IPS-18a (cell line): ENCODE results near the gene C1S.
"Not testable (repeated sequence)": the region's sequence is repeated elsewhere in the genome, so short reads cannot be mapped to it uniquely, and the experiment has no call there.

Experiments used
- H3K27ac ChIP-seq: one replicate; pipeline ENCODE4 v1.5.1; 2013; ENCODE audit warnings: low read length
- H3K27me3 ChIP-seq: one replicate; pipeline ENCODE4 v1.6.1; 2013; ENCODE audit warnings: mild to moderate bottlenecking, low read length; ENCODE audit not compliant: control insufficient read depth, insufficient read depth
- H3K36me3 ChIP-seq: one replicate; pipeline ENCODE4 v1.6.1; 2013; ENCODE audit warnings: low read depth, low read length; ENCODE audit not compliant: control insufficient read depth
- H3K4me1 ChIP-seq: one replicate; pipeline ENCODE4 v1.6.1; 2013; ENCODE audit warnings: low read depth, low read length; ENCODE audit not compliant: control insufficient read depth
- H3K4me3 ChIP-seq: one replicate; pipeline ENCODE4 v1.5.1; 2013; ENCODE audit warnings: low read length
- H3K9ac ChIP-seq: one replicate; pipeline ENCODE4 v1.6.1; 2013; ENCODE audit warnings: mild to moderate bottlenecking, low read length, moderate library complexity
- H3K9me3 ChIP-seq: one replicate; pipeline ENCODE4 v1.6.1; 2013; ENCODE audit warnings: low read depth, low read length; ENCODE audit not compliant: control insufficient read depth

Gene C1S

GRCh38 chr12:7060353-7060954 lies at the start of gene C1S:
Gene C1S, plus strand, starts transcription at chr12:7060718. Its CDS starts 1,195 bp downstream, at chr12:7061913.
- no peaks in the 10 kb centered on the region for H3K9me3 ChIP-seq
- H3K27ac ChIP-seq, result no peak within 1 kb of the TSS
- no peaks in the 10 kb centered on the region for H3K27me3 ChIP-seq
- H3K36me3 ChIP-seq, result no peaks in the 10 kb centered on the region
- no peak within 1 kb of the TSS for H3K9ac ChIP-seq
- peaks cover 7% of the 10 kb centered on the region for H3K4me1 ChIP-seq
- no peak within 1 kb of the TSS for H3K4me3 ChIP-seq

DNA sequence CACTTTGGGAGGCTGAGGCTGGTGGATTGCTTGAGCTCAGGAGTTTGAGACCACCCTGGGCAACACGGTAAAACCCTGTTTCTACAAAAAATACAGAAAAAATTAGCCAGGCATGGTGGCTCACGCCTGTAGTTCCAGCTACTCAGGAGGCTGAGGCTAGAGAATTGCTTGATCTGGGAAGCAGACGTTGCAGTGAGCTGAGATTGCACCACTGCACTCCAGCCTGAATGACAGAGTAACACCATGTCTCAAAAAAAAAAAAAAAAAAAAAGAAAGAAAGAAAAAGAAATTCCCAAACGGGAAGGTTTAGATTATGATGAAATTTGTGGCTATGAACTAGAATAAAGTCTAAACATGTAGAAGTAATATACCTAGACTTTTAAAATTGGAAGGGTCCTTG lies 49.1 kb upstream of the C1S start:
- H3K27me3 ChIP-seq, H3K9me3 ChIP-seq, H3K36me3 ChIP-seq: not testable (repeated sequence)

DNA sequence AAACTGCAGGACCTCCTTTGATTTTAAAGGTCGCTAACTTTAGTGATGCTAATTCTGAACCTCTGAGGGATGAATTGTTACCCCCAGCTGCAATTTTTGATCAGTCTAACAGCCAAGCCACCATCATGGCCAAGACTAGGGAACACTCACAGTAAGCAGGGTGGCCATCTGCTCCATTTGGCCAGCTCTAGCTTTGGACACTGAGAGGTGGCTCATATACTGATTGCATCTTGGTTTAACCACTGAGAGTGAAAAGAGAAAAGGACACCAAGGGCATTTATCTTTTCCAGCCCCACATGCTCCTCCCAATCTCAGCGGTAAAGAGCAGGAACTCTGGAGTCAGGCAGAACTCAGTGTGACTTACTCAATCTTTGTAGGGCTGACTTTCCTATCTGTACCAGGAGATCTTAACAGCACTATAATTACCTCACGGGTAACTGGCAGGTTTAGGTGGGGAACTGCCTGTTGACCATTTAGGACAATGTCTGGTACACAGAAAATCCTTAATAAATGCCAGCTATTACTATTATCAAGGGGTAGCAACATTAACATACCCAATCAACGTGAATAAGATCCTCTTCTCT lies 48.4 kb upstream of the C1S start:
- Histone ChIP-seq H3K4me1 (peaks cover 2% of the 10 kb centered on the region), H3K27ac (no peak overlapping the region), H3K36me3 (peaks cover 2% of the 10 kb centered on the region), H3K9me3 (no peaks in the 10 kb centered on the region), H3K27me3 (no peaks in the 10 kb centered on the region), H3K4me3 (no peak overlapping the region), H3K9ac (no peak overlapping the region)

More for the DNA sequence above, 49.1 kb upstream of the C1S start:
- H3K27ac ChIP-seq, H3K4me3 ChIP-seq, H3K4me1 ChIP-seq, H3K9ac ChIP-seq: not testable (repeated sequence)

DNA sequence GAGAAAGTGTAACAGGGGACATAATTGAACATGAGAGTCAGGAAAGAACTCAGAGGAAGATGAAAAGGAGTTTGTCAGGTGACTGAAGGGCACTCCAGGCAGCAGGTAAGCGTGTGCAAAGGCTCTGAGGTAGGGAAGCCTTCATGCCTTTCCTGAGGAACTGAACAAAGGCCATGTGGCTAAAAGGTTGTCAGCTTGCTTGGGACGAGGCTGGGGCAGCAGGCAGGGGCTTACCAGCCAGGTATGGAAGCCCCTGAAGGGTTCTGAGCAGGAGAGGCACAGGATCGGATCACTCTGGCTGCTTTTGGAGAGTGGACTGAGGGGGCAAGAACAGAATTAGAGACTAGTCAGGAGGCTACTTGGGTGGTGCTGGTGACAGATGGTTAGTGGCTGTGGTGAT lies 47.4 kb upstream of the C1S start:
- H3K27ac ChIP-seq, result no peak overlapping the region
- no peak overlapping the region for H3K9ac ChIP-seq
- peaks cover 2% of the 10 kb centered on the region for H3K36me3 ChIP-seq
- H3K4me1 ChIP-seq, result peaks cover 6% of the 10 kb centered on the region
- H3K4me3 ChIP-seq, result no peak overlapping the region
- no peaks in the 10 kb centered on the region for H3K27me3 ChIP-seq
- no peaks in the 10 kb centered on the region for H3K9me3 ChIP-seq

DNA sequence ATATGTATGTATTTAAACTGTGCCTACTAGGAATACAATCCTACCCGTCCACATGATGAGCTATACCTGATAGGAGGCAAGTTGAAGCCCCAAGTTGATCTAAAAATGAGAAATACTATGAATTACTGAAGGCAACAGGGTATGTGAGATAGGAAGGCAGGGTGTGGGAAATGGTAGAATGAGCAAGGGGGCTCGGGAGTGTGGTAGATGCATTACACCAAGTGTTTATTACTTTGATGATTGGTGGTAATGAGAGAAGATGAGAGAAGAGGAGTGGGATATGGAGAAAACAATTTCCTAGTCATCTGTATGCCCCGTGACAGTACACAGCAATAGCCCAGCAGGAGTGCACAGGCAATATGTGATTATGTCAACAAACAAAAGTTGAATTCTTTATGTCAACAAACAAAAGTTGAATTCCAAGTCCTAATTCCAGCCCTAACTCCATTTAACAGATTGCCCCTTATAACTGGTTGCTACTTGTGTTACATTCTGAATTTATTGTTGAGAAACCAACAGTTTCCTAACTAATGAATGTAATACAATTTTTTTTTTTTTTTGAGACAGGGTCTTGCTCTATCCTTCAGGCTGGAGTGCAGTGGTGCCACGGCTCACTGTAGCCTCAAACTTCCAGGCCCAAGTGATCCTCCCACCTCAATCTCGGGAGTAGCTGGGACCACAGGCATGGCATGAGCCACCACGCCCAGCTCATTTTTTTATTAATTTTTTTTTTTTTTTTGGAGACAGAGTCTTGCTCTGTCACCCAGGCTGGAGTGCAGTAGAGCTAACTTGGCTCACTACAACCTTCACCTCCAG lies 44.8 kb upstream of the C1S start:
- Histone ChIP-seq H3K9me3 (no peaks in the 10 kb centered on the region), H3K36me3 (no peaks in the 10 kb centered on the region), H3K9ac (no peak overlapping the region), H3K27ac (no peak overlapping the region), H3K4me3 (no peak overlapping the region), H3K27me3 (no peaks in the 10 kb centered on the region), H3K4me1 (peaks cover 13% of the 10 kb centered on the region)

GRCh38 chr12:7016958-7017571 lies 43.5 kb upstream of the C1S start:
- Histone ChIP-seq H3K9ac (no peak overlapping the region), H3K4me1 (peaks cover 13% of the 10 kb centered on the region), H3K36me3 (no peaks in the 10 kb centered on the region), H3K27me3 (no peaks in the 10 kb centered on the region), H3K27ac (no peak overlapping the region), H3K4me3 (peak overlapping the region; percentile 84), H3K9me3 (no peaks in the 10 kb centered on the region)

GRCh38 chr12:7017870-7018349 lies 42.6 kb upstream of the C1S start:
- H3K4me1 ChIP-seq, result peaks cover 13% of the 10 kb centered on the region
- no peaks in the 10 kb centered on the region for H3K27me3 ChIP-seq
- no peaks in the 10 kb centered on the region for H3K9me3 ChIP-seq
- no peaks in the 10 kb centered on the region for H3K36me3 ChIP-seq
- H3K9ac ChIP-seq, result peak overlapping the region; percentile 55
- H3K4me3 ChIP-seq, result peak overlapping the region; percentile 84
- H3K27ac ChIP-seq, result no peak overlapping the region

DNA sequence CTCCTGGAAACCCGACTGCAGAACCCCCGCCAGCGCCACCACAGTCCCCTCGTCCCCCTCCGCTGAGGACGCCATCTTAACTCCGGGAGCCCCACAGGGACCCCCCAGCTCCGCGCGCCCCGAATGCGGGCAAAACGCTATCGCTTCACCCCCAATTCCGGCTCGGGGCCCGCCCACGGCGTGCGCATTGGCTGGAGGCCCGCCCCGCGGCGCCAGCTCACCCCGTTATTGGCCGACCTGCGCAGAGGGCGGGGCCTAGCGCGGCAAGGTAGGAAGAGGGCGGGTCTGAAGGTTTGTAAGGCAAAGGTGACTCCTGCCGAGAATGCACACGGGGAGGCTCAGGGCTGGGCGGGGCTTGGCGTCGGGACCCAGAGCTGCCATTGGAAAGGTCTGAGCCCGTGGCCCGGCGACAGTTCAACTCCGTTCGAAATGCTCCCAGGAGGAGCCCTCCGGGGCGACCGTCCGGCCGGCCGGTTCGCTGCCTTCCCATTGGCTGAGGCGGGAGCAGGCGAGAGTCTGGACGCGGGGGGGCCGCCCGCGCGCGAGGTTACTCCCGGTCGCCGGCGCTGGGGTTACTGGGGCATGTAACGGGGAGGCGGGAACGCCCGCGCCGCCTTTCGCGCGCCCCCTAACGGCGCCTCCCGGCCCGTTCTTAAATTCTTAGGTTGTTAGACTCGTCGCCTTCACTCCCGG lies 42.0 kb upstream of the C1S start, which contains the start of gene LPCAT3:
Gene LPCAT3, minus strand, starts transcription at position 127 of the 693 bp plus-strand sequence. Its CDS starts 52 bp downstream, at position 75.
- Histone ChIP-seq H3K4me3 (peak within 1 kb of the TSS; percentile 84), H3K36me3 (no peaks in the 10 kb centered on the region), H3K27me3 (no peaks in the 10 kb centered on the region), H3K27ac (no peak within 1 kb of the TSS), H3K9me3 (no peaks in the 10 kb centered on the region), H3K4me1 (peaks cover 13% of the 10 kb centered on the region), H3K9ac (peak within 1 kb of the TSS; percentile 55)

GRCh38 chr12:7019043-7019569 lies 41.4 kb upstream of the C1S start:
- Histone ChIP-seq H3K36me3 (no peaks in the 10 kb centered on the region), H3K9me3 (no peaks in the 10 kb centered on the region), H3K4me3 (peak overlapping the region; percentile 84), H3K27me3 (no peaks in the 10 kb centered on the region), H3K4me1 (peaks cover 13% of the 10 kb centered on the region), H3K27ac (no peak overlapping the region), H3K9ac (peak overlapping the region; percentile 55)

DNA sequence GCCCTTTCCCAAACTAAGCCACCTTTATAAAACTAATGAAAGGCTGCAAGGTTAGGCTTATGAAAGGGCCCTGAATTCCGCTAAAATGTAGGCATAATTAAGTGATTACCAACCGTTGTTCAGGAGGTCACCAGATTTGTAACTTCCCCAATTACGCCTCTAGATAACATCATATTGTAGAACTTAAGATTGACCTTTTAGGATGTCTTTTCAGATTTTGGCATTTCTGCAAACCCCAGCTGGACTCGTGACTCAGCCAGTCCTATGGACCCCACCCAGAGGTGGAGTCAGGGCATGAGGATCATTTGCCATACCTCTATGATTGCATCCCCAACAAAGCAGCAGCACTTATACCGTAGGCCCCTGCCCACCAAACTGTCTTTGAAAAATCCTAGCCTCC lies 38.6 kb upstream of the C1S start:
- Histone ChIP-seq H3K4me3 (no peak overlapping the region), H3K4me1 (peaks cover 12% of the 10 kb centered on the region), H3K27ac (no peak overlapping the region), H3K36me3 (no peaks in the 10 kb centered on the region), H3K9me3 (no peaks in the 10 kb centered on the region), H3K27me3 (no peaks in the 10 kb centered on the region), H3K9ac (no peak overlapping the region)

DNA sequence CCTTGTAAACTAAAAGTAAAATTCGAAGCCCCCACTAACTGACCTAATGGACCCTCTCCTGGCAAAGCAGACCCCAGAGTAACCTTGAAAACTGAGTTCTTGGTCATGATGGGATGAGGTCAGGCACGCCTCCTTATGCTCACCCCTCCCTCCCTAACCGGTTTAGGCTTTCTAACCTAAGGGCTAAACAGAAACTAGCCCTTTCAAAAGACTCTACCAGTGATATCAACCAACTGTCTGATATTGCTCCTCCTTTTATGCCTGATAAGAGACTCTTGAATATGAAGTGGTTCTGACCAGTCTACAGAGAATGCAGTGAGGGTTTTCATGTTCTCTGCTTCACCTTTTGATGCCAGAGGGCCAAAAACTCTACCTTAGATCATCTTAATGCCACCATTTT lies 37.4 kb upstream of the C1S start:
- Histone ChIP-seq H3K27me3 (no peaks in the 10 kb centered on the region), H3K4me1 (peaks cover 7% of the 10 kb centered on the region), H3K4me3 (no peak overlapping the region), H3K9me3 (no peaks in the 10 kb centered on the region), H3K27ac (no peak overlapping the region), H3K36me3 (no peaks in the 10 kb centered on the region), H3K9ac (no peak overlapping the region)
